NCI-H1105 treated with DMSO at 0.1 percent for 48 hours (cell line): ENCODE measurements around the gene ITGB1BP1.
A peak's percentile ranks its signal among the peaks of the same experiment; 100 is the strongest.

Experiments
- DNase-seq: peaks from one replicate; lab custom pipeline; 2025; lab: John Stamatoyannopoulos, UW

ITGB1BP1 gene

GRCh38 chr2:9423100-9423921 lies at the start of gene ITGB1BP1, which contains the start of gene CPSF3:
ITGB1BP1 (minus strand) TSS chr2:9423528; CDS start chr2:9418697, 4,831 bp downstream.
CPSF3 (plus strand) TSS chr2:9423654; CDS start chr2:9423774, 120 bp downstream.
- peak; percentile 95 for DNase-seq

- no peak for DNase-seq
Measured at GRCh38 chr2:9472511-9472910, 49.2 kb upstream of the ITGB1BP1 start.

- DNase-seq, result no peak
Measured at GRCh38 chr2:9471206-9471605, 47.9 kb upstream of the ITGB1BP1 start.

- no peak for DNase-seq
Measured at GRCh38 chr2:9467687-9468086, 44.4 kb upstream of the ITGB1BP1 start.

GRCh38 chr2:9466147-9466683 lies 42.9 kb upstream of the ITGB1BP1 start:
- no peak for DNase-seq

- no peak for DNase-seq
Measured at GRCh38 chr2:9465170-9465569, 41.8 kb upstream of the ITGB1BP1 start.

- no peak for DNase-seq
Measured at GRCh38 chr2:9463698-9464034, 40.3 kb upstream of the ITGB1BP1 start.

GRCh38 chr2:9462886-9463697 lies 39.8 kb upstream of the ITGB1BP1 start:
- peak; percentile 66 for DNase-seq

GRCh38 chr2:9462313-9462712 lies 39.0 kb upstream of the ITGB1BP1 start:
- no peak for DNase-seq

- DNase-seq, result no peak
Measured at GRCh38 chr2:9461079-9461478, 37.8 kb upstream of the ITGB1BP1 start.

GRCh38 chr2:9460441-9461017 lies 37.2 kb upstream of the ITGB1BP1 start:
- DNase-seq, result no peak

GRCh38 chr2:9451231-9451630 lies 27.9 kb upstream of the ITGB1BP1 start:
- DNase-seq, result no peak

- no peak for DNase-seq
Measured at GRCh38 chr2:9445089-9445488, 21.8 kb upstream of the ITGB1BP1 start.

- no peak for DNase-seq
Measured at GRCh38 chr2:9443526-9443925, 20.2 kb upstream of the ITGB1BP1 start.

- no peak for DNase-seq
Measured at GRCh38 chr2:9441556-9441955, 18.2 kb upstream of the ITGB1BP1 start.

- DNase-seq, result no peak
Measured at GRCh38 chr2:9440058-9440727, 16.9 kb upstream of the ITGB1BP1 start.

GRCh38 chr2:9439536-9439935 lies 16.2 kb upstream of the ITGB1BP1 start:
- no peak for DNase-seq

GRCh38 chr2:9434489-9434888 lies 11.2 kb upstream of the ITGB1BP1 start:
- DNase-seq, result no peak

GRCh38 chr2:9430316-9431293 lies 7.3 kb upstream of the ITGB1BP1 start:
- DNase-seq, result no peak

- DNase-seq, result no peak
Measured at GRCh38 chr2:9428965-9429577, 5.7 kb upstream of the ITGB1BP1 start.
